Mucosa of descending colon (tissue), 3 donors: Measurements from ENCODE around the gene SNRPD3. TPM values are rescaled to one million over a fixed set of nuclear protein-coding genes. Genes with fewer than 3 reads are reported as not detected.

Experiments
- ATAC-seq: fragments of 200-7000 bp; cut with Tn5 transposase; one replicate; pipeline ENCODE4 v1.9.1; 2020; ENCODE audit warnings: mild to moderate bottlenecking, moderate library complexity
- DNase-seq, 3 donors: peaks; one replicate each; pipeline ENCODE4 v3.0.0-alpha.2; 2020
- H3K36me3 ChIP-seq: fragments of 200-600 bp; one replicate; pipeline ENCODE4 v1.8.0; 2021; ENCODE audit warnings: low read depth, mild to moderate bottlenecking
- H3K4me1 ChIP-seq: fragments of 200-600 bp; one replicate; pipeline ENCODE4 v1.8.0; 2021; ENCODE audit warnings: low read depth, mild to moderate bottlenecking
- H3K4me3 ChIP-seq: fragments of 200-600 bp; one replicate; pipeline ENCODE4 v1.8.0; 2021; ENCODE audit warnings: mild to moderate bottlenecking
- H3K9me3 ChIP-seq: fragments of 200-600 bp; one replicate; pipeline ENCODE4 v1.8.0; 2021; ENCODE audit warnings: mild to moderate bottlenecking
- intact Hi-C, 2 donors: fragments of 100-400 bp; cut with DNase I in 1 of 2; cut with micrococcal nuclease in 1 of 2; formaldehyde crosslinking; loops; one replicate each; pipeline versions ENCODE4 v1.11.0 to v1.11.1; 2022; cut with DNase I, micrococcal nuclease
- long read RNA-seq, 2 donors: library from polyadenylated mRNA; unstranded; transcript quantifications; one replicate each; pipeline ENCODE4 v2.0.0, GENCODE V29; 2019 to 2021
- total RNA-seq, 3 donors: library from RNA; stranded (reverse); fragmentation: NEBNext Ultra II Directional in 2 of 3; extraction: Animal tissue kit (Norgen Biotek cat#: 25700) in 2 of 3; gene quantifications; one replicate each; pipeline versions ENCODE4 v1.2.1 to v1.2.4, GENCODE V29; 2021 to 2023
- TF ChIP-seq, protein P1 (sequence below): fragments of 200-600 bp; IDR thresholded peaks from one replicate; pipeline ENCODE4 v1.8.0; 2022; ENCODE audit warnings: antibody characterized with exemption, mild to moderate bottlenecking
- donor health status: DM: no; HTN: no; CAD: no; lungs with moderate emphysema.
- donor health status: DM: no; HTN: no; CAD: no.
- donor health status: DM: no; HTN: yes; CAD: no.

SNRPD3 gene
- 10 to 100 TPM; 56.6 to 77.6 (median 77.2) TPM for total RNA-seq
- long read RNA-seq, donor 1, transcript SNRPD3-201 (4 exons, 1,763 nt), result major isoform, 40 of 44 reads
- long read RNA-seq, donor 1, partial matches to known transcripts, result 2 of 44 reads
- long read RNA-seq, donor 1, other reads (novel, unspliced or antisense), result 2 of 44 reads
- long read RNA-seq, donor 2, transcript SNRPD3-201 (4 exons, 1,763 nt), result major isoform, 72 of 82 reads
- long read RNA-seq, donor 2, partial matches to known transcripts, result 5 of 82 reads
- long read RNA-seq, donor 2, other reads (novel, unspliced or antisense), result 5 of 82 reads

DNA sequence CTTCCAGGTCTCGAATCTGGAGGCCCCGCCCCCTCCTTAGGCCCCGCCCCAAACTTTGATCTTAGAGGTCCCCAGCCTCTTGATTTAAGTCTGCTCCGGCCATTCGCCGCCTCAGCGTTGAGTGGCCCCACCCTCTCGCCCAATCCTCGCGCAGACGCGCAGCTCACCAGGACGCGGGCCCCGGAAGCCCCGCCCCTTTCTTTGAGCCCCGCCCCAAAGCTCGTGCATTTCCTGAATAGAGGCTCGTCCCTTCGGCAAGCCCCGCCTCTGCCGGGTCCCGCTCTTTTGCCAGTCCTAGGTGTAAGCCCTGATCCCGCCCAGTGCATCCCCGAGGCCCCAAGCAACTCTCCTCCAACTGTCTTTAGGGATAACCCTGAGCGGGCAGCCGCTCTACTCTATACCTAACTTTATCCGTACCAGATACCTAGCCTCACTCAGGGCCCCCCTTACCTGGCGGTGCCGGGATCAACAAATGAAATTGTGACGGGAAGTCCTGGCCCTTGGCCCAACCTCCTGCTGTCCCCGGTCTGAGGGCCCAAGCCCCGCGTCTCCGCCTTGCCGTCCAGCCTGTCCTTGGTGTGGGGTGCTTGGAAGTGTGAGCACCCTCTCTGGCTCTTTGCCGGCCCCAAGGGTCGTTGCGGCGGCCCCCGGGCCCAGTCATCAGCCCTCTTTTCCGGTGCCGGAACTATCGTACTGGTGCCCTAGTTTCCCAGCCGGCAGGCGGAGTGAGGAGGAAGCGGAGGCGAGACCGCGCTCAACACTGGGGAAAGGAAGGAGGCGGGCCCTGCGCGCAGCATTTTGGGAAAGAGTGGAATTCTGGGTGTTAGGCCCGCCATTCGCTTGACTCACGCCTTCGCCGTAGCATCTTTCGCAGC lies at the start of gene SNRPD3:
TSS of gene SNRPD3 (plus strand) at position 835 of the 875 bp plus-strand sequence. CDS start 1,676 bp downstream, outside the sequence.
- ATAC-seq, result peak; percentile 86
- Histone ChIP-seq H3K9me3 (no peaks in the 10 kb centered on the region), H3K4me1 (peaks cover 47% of the 10 kb centered on the region), H3K4me3 (peak within 1 kb of the TSS; percentile 71), H3K36me3 (no peaks in the 10 kb centered on the region)
- peak; percentile 100 for DNase-seq
- TF ChIP-seq, protein P1, sequence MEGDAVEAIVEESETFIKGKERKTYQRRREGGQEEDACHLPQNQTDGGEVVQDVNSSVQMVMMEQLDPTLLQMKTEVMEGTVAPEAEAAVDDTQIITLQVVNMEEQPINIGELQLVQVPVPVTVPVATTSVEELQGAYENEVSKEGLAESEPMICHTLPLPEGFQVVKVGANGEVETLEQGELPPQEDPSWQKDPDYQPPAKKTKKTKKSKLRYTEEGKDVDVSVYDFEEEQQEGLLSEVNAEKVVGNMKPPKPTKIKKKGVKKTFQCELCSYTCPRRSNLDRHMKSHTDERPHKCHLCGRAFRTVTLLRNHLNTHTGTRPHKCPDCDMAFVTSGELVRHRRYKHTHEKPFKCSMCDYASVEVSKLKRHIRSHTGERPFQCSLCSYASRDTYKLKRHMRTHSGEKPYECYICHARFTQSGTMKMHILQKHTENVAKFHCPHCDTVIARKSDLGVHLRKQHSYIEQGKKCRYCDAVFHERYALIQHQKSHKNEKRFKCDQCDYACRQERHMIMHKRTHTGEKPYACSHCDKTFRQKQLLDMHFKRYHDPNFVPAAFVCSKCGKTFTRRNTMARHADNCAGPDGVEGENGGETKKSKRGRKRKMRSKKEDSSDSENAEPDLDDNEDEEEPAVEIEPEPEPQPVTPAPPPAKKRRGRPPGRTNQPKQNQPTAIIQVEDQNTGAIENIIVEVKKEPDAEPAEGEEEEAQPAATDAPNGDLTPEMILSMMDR, result no peak
- intact Hi-C loops, result no loop called here

DNA sequence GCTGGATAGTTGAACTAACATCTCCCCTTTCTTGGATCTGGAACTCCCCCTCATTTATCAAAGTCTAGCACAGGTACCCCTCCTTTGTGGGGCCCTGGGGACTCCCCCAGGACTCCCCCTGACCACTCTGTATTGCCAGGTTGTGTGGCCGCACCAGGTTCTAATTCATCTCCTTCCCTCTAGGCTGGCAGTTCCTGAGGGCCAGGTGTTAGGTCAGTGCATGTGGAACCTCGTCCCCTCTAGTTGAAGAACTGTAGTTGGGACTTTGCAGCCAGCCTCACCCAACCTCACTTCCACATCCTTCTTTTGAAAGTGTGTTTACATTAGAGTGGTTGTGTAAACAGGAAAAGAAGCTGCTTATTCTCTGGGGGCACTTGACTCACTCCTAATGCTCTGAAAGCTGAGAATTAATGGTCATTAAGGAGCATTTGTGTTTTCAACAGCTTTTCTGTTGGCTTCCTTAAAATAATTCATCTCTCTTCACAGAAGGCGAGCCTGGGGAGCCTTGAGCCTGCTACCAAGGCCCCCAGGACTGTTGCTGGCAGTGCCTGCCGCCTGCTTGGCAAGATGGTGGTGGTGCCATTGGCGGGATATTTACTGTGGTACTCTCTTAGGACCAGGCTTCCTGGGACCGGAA lies 48.9 kb upstream of the SNRPD3 start:
- ATAC-seq (peak; percentile 71), DNase-seq (no peak)
- H3K36me3 ChIP-seq, result no peaks in the 10 kb centered on the region
- intact Hi-C loops, result no loop called here
- TF ChIP-seq, protein P1, result no peak
- no peaks in the 10 kb centered on the region for H3K9me3 ChIP-seq
- H3K4me1 ChIP-seq, result peaks cover 15% of the 10 kb centered on the region
- H3K4me3 ChIP-seq, result no peak overlapping the region

- Histone ChIP-seq H3K9me3 (no peaks in the 10 kb centered on the region), H3K4me3 (no peak overlapping the region), H3K36me3 (no peaks in the 10 kb centered on the region), H3K4me1 (peaks cover 15% of the 10 kb centered on the region)
- intact Hi-C loops, result no loop called here
- ATAC-seq (no peak), DNase-seq (no peak)
- TF ChIP-seq, protein P1, result no peak
Measured at GRCh38 chr22:24507716-24508115, 48.1 kb upstream of the SNRPD3 start.

DNA sequence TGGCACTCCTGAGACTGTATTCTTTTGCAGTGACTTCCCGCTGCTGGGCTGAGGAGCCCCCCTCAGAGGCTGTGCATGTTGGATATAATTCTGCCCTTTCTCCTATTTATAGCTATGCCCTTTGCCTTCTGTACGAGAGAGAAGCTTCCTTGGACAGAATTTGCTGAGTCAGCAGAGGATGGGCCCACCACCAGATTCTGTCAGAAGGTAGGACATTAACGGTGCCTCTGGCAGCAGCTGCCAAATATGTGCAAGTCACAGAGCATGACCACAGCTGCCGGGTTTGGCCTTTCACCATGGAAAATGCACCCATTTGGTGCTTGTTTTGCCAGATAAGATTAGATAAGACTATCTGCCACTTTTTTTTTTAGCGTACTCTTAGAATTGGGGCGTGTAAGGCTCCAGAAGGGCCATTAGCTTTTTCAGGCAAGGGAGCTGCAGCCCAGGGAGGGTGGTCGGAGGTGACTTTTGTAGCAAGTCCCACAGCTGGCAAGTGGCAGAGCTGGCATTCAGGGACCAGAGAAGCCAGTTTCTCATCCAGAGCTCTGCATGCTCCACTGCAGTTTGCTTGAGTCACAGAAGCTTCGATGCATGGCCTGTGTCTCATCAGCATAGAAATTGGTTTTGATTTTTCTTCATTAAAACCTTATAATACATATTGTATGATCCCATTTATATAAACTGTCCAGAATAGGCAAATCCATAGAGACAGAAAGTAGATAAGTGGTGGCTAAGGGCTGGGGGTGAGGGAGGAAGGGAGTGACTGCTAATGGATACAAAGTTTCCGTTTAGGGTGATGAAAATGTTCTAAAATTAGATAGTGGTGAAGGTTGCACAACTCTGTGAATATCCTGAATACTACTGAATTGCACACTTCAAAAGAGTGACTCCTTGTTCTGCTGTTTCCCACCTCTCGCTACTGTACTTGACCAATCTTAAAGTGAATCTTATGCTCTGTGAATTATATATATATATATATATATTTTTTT lies 44.9 kb upstream of the SNRPD3 start:
- DNase-seq (no peak), ATAC-seq (peak; percentile 33)
- H3K4me3 ChIP-seq, result no peak overlapping the region
- intact Hi-C loops, result loop anchor here in 1 of 2 donors (10.0 kb wide), 1 partner anchor 86 kb away; the partner anchor contains the start of gene ADORA2A
- no peaks in the 10 kb centered on the region for H3K9me3 ChIP-seq
- no peaks in the 10 kb centered on the region for H3K36me3 ChIP-seq
- H3K4me1 ChIP-seq, result peaks cover 19% of the 10 kb centered on the region
- TF ChIP-seq, protein P1, result no peak
